ENCODE measurements around the gene HSD11B1. TPM values are rescaled to one million over a fixed set of nuclear protein-coding genes. Genes with fewer than 3 reads are reported as not detected.

HSD11B1 gene
- total and polyA plus RNA-seq, 2 of the 4 experiments (the other 2 are of a cell fraction), result 0.41 to 0.72 TPM

GRCh38 chr1:209672705-209673630 lies 31.7 kb upstream of the HSD11B1 start (continued):
- no peak for TF ChIP-seq ELK1 (IDR thresholded peaks at IDR 0.05; ENCODE audit: borderline replicate concordance, low read depth, low read length)

All from IMR-90 (cell line).